Measurements from ENCODE around the gene CTDSP1. TPM values are rescaled to one million over a fixed set of nuclear protein-coding genes. Genes with fewer than 3 reads are reported as not detected.

Gene CTDSP1
- total and polyA plus RNA-seq, 9 donors: 64.9 to 115 (median 93.3) TPM

DNA sequence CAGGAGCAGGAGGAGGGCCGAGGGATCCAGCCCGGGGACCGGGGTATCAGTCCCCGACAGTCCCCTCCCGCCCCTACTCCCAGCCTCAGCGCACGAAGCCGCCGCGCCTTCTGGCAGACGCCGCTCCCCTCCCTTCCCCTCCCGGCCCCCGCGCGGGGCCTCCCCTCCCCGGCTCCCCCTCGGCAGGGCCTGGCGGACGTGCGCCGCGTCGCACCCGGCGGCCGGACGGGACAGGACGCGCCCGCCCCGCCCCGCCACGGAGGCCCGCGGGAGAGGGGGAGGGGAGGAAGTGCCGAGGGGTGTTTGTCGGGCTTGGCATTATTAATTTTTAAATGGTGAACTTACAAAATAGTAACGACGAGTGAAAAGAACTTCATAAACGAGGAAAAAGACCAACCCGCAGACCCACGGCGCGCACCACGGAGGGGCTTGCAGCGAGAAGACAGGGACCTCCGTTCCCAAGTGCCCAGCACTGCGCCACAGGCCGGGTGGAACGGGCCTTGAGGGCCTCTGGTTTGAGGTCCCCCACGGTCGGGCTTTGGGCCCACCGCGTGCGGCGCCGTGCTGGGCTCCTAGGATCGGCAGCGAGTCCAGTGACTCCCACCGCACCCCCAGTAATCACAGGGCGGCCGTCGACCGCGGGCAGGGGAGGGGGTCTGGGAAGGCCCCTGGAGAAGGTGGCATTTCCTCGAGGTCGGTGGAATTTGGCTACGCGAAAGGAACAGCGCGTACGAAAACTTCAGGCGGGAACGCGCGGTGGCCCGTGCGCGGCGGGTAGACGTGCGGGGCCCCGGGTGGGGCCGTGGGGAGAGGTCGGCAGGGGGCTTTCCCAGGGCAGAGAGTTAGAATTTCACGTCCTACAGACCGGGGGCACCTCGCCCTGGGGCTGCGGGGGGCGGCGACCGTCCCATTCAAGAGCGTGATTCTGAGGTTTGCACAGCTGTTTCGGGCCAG lies 954 bp upstream of the CTDSP1 start:
- peak overlapping the region; percentile 73 for H3K4me3 ChIP-seq (ENCODE audit: low read length)
- H3K36me3 ChIP-seq (ENCODE audit: control insufficient read depth, insufficient read depth, low read length): peaks cover 26% of the 10 kb centered on the region
- peak; percentile 95 for DNase-seq
- H3K27ac ChIP-seq (ENCODE audit: low read length): peak overlapping the region; percentile 97
- WGBS (ENCODE audit: insufficient coverage): 2% methylated on average over 49 of the region's 95 CpGs
- H3K9me3 ChIP-seq (replicated peaks; ENCODE audit: control insufficient read depth, low read depth, low read length): no peaks in the 10 kb centered on the region
- peaks cover 49% of the 10 kb centered on the region for H3K4me1 ChIP-seq (ENCODE audit: control insufficient read depth, insufficient read depth, low read length)
- H3K27me3 ChIP-seq (ENCODE audit: control insufficient read depth, insufficient read depth, low read length): no peaks in the 10 kb centered on the region

DNA sequence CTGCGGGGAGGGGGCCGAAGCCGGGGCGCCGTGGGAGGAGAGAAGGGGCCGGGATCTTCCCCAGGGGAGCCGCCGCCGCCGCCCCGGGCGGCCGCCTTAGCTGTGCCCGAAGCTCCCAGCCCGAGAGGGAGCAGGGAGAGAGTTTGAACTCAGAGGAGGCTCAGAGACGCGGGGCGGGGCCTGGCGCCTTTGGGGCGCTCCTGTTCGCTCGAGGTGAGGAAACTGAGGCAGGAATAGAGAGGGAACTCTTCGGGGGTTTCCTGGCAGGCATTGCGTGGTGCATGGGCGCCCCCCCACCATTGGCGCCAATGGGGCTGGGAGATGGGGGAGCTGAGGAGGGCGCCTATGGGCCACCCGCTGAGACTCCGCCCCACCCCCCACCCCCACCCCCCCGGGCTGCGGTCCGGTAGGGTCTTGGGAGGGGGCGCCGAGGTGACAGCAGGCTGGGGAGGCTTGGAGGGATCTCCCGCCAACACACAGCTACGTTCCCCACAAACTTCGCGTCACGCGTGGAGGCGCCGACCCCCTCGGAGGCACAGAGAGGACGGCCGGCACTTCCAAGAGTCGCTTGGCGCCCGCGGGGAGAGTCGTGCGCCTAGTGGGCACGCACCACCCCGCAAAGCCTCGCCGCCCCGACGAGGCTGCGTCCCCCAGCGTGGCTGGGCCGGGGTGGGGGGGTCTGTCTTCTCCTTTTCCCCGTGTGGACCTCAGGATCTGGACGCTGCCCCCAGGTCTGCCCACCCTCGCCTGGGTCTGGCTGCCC lies 680 bp downstream of the CTDSP1 start:
- no peaks in the 10 kb centered on the region for H3K27me3 ChIP-seq (ENCODE audit: control insufficient read depth, insufficient read depth, low read length)
- WGBS (ENCODE audit: insufficient coverage): under 1% methylated on average over 46 of the region's 63 CpGs
- peak; percentile 66 for DNase-seq

DNA sequence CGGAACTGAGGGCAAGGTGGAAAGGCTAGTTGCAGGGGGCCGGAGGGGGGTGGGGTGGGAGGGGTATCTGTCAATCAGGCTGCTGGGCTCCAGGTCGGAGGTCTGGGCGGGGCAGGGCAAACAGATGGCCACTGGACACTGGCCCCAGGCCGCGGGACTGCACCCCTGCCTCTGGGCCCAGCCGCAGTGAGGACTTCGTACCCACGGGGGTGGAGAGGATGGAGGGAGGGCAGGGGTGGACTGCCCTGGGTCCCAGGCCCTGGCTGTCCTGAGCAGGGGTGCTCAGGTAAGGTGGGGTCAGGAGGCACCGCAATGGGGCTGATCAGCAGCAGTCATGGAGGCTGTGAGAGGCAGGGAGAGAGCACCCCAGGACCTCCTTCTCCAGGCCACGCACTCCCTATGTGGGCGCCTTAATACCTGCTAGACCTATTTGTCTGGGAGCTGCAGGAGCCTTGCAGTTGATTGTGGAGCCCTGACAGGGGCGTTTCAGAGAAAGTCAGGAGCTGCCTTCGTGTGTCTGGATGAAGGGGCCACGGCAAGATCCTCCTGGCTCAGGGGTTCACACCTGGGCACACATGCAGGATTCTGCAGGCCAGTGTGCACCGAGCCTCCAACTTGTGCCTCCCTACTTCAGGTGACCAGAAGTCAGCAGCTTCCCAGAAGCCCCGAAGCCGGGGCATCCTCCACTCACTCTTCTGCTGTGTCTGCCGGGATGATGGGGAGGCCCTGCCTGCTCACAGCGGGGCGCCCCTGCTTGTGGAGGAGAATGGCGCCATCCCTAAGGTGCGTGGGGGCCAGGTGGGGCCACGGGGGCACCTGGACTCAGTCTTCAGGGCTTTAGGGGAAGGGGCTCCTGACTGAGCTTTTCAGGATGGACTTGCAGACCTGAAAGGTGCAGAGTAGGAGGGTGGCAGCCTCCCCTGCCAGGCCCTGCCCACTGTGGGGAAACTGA lies 1.5 kb downstream of the CTDSP1 start:
- Histone ChIP-seq H3K4me1 (ENCODE audit: control insufficient read depth, insufficient read depth, low read length) (peaks cover 63% of the 10 kb centered on the region), H3K36me3 (ENCODE audit: control insufficient read depth, insufficient read depth, low read length) (peaks cover 44% of the 10 kb centered on the region), H3K27me3 (ENCODE audit: control insufficient read depth, insufficient read depth, low read length) (no peaks in the 10 kb centered on the region), H3K9me3 (replicated peaks; ENCODE audit: control insufficient read depth, low read depth, low read length) (no peaks in the 10 kb centered on the region), H3K4me3 (ENCODE audit: low read length) (peak overlapping the region; percentile 91), H3K27ac (ENCODE audit: low read length) (peak overlapping the region; percentile 20)
- 18% methylated on average over 16 of the region's 24 CpGs for WGBS (ENCODE audit: insufficient coverage)
- peak; percentile 24 for DNase-seq

More for the DNA sequence above, 680 bp downstream of the CTDSP1 start:
- Histone ChIP-seq H3K4me3 (ENCODE audit: low read length) (peak overlapping the region; percentile 91), H3K4me1 (ENCODE audit: control insufficient read depth, insufficient read depth, low read length) (peaks cover 60% of the 10 kb centered on the region), H3K27ac (ENCODE audit: low read length) (peak overlapping the region; percentile 88), H3K36me3 (ENCODE audit: control insufficient read depth, insufficient read depth, low read length) (peaks cover 40% of the 10 kb centered on the region), H3K9me3 (replicated peaks; ENCODE audit: control insufficient read depth, low read depth, low read length) (no peaks in the 10 kb centered on the region)

DNA sequence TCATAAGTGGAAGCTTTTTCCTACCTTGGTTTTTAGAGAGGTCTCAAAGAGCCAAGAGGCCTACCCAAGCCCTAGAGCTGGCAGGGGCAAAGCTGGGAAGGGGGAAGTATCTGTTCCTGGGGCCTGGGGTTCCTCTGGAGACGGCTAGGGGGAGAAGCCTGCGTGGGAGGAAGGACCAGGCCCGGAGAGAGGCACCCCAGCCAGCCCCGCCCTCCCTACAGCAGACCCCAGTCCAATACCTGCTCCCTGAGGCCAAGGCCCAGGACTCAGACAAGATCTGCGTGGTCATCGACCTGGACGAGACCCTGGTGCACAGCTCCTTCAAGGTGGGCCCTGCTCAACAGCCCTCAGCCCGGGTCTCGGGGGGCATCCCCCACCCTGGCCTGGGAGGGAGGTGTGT lies 2.2 kb downstream of the CTDSP1 start:
- H3K36me3 ChIP-seq (ENCODE audit: control insufficient read depth, insufficient read depth, low read length): peaks cover 44% of the 10 kb centered on the region
- 40% methylated on average over 1 of the region's 9 CpGs for WGBS (ENCODE audit: insufficient coverage)
- peaks cover 61% of the 10 kb centered on the region for H3K4me1 ChIP-seq (ENCODE audit: control insufficient read depth, insufficient read depth, low read length)
- no peak for DNase-seq
- H3K27ac ChIP-seq (ENCODE audit: low read length): no peak overlapping the region
- H3K27me3 ChIP-seq (ENCODE audit: control insufficient read depth, insufficient read depth, low read length): no peaks in the 10 kb centered on the region
- no peaks in the 10 kb centered on the region for H3K9me3 ChIP-seq (replicated peaks; ENCODE audit: control insufficient read depth, low read depth, low read length)
- peak overlapping the region; percentile 91 for H3K4me3 ChIP-seq (ENCODE audit: low read length)

DNA sequence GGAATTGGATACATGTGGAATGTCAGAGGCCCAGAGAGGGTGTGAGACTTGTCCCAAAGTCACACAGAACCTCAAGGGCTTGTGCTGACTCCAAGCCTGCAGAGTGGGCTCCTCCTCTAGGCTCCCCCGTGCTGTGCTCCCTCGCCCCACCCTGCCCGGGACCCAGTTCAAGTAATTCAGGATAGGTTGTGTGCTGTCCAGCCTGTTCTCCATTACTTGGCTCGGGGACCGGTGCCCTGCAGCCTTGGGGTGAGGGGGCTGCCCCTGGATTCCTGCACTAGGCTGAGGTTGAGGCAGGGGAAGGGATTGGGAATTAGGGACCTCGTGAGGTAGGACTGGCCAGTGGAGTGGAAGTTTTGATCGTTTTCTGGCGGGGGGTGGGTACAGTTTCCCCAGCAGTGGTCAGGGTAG lies 2.8 kb downstream of the CTDSP1 start:
- peak; percentile 21 for DNase-seq
- H3K27ac ChIP-seq (ENCODE audit: low read length): no peak overlapping the region
- peaks cover 44% of the 10 kb centered on the region for H3K36me3 ChIP-seq (ENCODE audit: control insufficient read depth, insufficient read depth, low read length)
- no peak overlapping the region for H3K4me3 ChIP-seq (ENCODE audit: low read length)
- H3K9me3 ChIP-seq (replicated peaks; ENCODE audit: control insufficient read depth, low read depth, low read length): no peaks in the 10 kb centered on the region
- no peaks in the 10 kb centered on the region for H3K27me3 ChIP-seq (ENCODE audit: control insufficient read depth, insufficient read depth, low read length)
- H3K4me1 ChIP-seq (ENCODE audit: control insufficient read depth, insufficient read depth, low read length): peaks cover 61% of the 10 kb centered on the region
- 64% methylated on average over 5 of the region's 8 CpGs for WGBS (ENCODE audit: insufficient coverage)

DNA sequence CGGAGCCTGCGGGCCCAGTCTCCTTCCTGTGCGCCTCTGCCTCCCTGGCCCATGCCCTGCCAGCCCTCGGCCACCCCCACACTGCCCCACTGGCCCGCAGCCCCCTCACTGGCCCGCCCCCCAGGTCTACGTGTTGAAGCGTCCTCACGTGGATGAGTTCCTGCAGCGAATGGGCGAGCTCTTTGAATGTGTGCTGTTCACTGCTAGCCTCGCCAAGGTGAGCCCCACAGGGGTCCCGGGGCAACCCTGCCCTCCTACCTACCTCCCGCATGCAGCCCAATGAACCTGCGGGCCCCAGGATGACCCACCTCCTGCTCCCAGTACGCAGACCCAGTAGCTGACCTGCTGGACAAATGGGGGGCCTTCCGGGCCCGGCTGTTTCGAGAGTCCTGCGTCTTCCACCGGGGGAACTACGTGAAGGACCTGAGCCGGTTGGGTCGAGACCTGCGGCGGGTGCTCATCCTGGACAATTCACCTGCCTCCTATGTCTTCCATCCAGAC lies 3.3 kb downstream of the CTDSP1 start:
- Histone ChIP-seq H3K27ac (ENCODE audit: low read length) (no peak overlapping the region), H3K4me1 (ENCODE audit: control insufficient read depth, insufficient read depth, low read length) (peaks cover 61% of the 10 kb centered on the region), H3K36me3 (ENCODE audit: control insufficient read depth, insufficient read depth, low read length) (peaks cover 44% of the 10 kb centered on the region), H3K9me3 (replicated peaks; ENCODE audit: control insufficient read depth, low read depth, low read length) (no peaks in the 10 kb centered on the region), H3K27me3 (ENCODE audit: control insufficient read depth, insufficient read depth, low read length) (no peaks in the 10 kb centered on the region), H3K4me3 (ENCODE audit: low read length) (no peak overlapping the region)
- 84% methylated on average over 15 of the region's 26 CpGs for WGBS (ENCODE audit: insufficient coverage)
- DNase-seq: no peak

DNA sequence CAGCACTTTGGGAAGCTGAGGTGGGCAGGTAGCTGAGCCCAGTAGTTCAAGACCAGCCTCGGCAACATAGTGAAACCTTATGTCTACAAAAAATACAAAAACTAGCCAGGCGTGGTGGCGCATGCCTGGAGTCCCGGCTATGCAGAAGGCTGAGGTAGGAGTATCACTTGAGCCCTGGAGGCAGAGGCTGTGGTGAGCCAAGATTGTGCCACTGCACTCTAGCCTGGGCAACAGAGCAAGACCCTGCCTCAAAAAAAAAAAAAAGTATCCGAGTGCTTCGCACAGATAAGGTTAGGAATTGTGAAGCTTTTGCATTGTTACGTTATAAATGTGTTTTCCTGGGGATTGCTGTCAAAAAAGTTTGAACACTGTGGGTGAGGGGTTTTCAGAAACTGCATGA lies 4.1 kb downstream of the CTDSP1 start:
- Histone ChIP-seq H3K4me3 (ENCODE audit: low read length) (no peak overlapping the region), H3K27ac (ENCODE audit: low read length) (no peak overlapping the region), H3K9me3 (replicated peaks; ENCODE audit: control insufficient read depth, low read depth, low read length) (no peaks in the 10 kb centered on the region), H3K27me3 (ENCODE audit: control insufficient read depth, insufficient read depth, low read length) (no peaks in the 10 kb centered on the region), H3K4me1 (ENCODE audit: control insufficient read depth, insufficient read depth, low read length) (peaks cover 55% of the 10 kb centered on the region), H3K36me3 (ENCODE audit: control insufficient read depth, insufficient read depth, low read length) (peaks cover 44% of the 10 kb centered on the region)
- no peak for DNase-seq
- WGBS (ENCODE audit: insufficient coverage): 83% methylated on average over 2 of the region's 7 CpGs

DNA sequence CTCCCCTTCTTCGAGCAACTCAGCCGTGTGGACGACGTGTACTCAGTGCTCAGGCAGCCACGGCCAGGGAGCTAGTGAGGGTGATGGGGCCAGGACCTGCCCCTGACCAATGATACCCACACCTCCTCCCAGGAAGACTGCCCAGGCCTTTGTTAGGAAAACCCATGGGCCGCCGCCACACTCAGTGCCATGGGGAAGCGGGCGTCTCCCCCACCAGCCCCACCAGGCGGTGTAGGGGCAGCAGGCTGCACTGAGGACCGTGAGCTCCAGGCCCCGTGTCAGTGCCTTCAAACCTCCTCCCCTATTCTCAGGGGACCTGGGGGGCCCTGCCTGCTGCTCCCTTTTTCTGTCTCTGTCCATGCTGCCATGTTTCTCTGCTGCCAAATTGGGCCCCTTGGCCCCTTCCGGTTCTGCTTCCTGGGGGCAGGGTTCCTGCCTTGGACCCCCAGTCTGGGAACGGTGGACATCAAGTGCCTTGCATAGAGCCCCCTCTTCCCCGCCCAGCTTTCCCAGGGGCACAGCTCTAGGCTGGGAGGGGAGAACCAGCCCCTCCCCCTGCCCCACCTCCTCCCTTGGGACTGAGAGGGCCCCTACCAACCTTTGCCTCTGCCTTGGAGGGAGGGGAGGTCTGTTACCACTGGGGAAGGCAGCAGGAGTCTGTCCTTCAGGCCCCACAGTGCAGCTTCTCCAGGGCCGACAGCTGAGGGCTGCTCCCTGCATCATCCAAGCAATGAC lies 4.8 kb downstream of the CTDSP1 start:
- H3K27ac ChIP-seq (ENCODE audit: low read length): peak overlapping the region; percentile 93
- no peak overlapping the region for H3K4me3 ChIP-seq (ENCODE audit: low read length)
- peaks cover 44% of the 10 kb centered on the region for H3K36me3 ChIP-seq (ENCODE audit: control insufficient read depth, insufficient read depth, low read length)
- H3K4me1 ChIP-seq (ENCODE audit: control insufficient read depth, insufficient read depth, low read length): peaks cover 50% of the 10 kb centered on the region
- WGBS (ENCODE audit: insufficient coverage): 14% methylated on average over 4 of the region's 16 CpGs
- peak; percentile 60 for DNase-seq
- no peaks in the 10 kb centered on the region for H3K27me3 ChIP-seq (ENCODE audit: control insufficient read depth, insufficient read depth, low read length)
- no peaks in the 10 kb centered on the region for H3K9me3 ChIP-seq (replicated peaks; ENCODE audit: control insufficient read depth, low read depth, low read length)
